Measurements from ENCODE around the gene ARMC9.
"Not testable (repeated sequence)": the region's sequence is repeated elsewhere in the genome, so short reads cannot be mapped to it uniquely, and the experiment has no call there.

Gene ARMC9

DNA sequence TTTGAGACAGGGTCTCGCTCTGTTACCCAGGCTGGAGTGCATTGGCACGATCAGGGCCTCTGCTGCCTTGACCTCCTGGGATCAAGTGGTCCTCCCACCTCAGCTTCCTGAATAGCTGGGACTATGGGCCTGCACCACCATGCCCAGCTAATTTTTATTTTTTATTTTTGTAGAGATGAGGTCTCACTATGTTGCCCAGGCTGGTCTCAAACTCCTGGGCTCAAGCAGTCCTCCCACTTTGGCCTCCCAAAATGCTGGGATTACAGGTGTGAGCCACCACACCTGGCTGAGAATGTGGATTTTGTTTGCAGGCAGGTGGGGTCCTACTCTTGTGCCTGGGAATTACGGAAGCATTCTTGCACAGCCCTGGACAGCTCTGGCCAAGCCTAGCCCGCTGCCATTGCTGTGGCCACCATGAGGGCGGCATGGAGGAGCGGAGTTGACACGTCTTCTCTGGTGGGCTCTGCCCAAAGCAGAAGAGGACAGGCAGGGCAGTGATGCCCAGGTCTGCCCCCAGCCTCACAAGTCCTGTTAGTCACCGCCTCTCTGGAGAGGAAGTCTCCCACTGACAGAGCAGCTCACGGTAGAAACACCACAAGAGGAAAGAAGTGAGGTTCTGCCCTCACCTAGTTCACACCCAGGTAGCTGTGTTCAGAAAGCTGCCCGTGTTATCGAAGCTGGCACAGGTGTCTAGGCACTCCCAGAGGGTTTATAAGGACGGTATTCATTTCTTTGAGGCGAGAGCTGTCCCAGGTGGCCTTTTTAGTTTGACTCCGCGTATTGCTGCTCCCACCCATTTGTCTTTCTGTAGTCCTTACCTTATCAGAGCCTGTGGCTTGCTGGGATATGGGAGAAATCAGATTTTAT is 46.2 kb downstream of the ARMC9 start:
- DNase-seq (ENCODE audit: low read depth): no peak

DNA sequence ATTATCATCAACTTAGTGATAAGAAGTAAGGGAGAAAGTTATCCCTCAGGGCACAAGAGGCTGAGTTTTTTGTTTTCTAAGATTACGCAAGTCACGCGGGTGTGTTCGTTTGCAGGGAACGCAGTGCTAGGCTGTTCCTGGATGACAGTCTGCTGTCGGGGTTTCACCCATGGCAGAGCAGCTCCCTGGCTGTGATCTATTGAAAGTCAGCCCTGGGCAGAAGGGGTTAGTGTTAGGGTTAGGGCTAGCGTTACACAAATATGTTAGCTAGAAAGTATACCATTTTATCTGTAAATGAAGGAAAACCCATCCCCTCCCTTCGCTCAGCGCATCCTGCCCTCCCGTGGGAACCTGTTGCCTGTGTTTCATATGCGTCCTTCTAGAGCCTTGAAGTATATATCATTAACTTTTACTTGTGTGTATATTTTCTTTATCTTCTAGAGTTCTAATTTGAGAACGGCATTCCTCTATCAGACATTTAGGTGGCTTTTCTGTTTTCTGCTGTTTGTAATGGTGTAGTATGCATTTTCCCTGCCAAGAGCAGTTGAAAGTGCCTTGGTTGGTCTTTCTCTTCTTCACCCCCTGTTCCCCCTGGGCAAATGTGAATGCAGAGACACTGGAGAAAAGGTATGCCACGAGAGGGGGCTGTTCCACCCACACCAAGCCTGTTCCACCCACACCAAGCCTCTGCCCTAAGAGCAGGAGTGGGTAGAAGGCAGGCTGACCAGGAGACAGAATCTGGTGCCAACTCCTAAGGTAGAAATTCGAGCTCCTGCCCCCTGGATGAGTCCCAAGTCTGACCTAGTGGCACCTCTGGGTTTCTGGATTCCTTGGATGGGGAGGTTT is 47.0 kb downstream of the ARMC9 start:
- DNase-seq (ENCODE audit: low read depth): no peak

DNA sequence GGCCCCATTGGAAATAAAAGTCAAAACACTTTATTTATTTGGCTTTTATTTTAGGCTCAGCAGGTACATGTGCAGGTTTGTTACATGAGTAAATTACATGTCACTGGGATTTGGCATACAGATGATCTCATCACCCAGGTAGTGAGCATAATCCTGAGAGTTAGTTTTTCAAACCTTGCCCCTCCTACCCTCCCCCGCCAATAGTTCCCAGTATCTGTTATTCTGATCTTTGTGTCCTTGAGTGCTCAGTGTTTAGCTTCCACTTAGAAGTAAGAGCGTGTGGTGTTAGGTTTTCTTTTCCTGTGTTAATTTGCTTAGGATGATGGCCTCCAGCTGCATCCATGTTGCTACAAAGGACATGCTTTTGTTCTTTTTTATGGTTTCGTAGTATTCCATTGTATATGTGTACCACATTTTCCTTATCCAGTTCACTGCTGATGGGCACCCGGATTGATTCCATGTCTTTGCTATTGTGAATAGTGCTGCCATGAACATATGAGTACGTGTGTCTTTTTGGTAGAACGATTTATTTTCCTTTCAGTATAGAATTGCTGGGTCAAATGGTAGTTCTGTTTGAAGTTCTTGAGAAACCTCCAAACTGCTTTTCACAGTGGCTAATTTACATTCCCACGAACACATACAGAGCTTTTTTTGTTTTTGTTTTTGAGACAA is 47.9 kb downstream of the ARMC9 start:
- DNase-seq (ENCODE audit: low read depth): no peak

DNA sequence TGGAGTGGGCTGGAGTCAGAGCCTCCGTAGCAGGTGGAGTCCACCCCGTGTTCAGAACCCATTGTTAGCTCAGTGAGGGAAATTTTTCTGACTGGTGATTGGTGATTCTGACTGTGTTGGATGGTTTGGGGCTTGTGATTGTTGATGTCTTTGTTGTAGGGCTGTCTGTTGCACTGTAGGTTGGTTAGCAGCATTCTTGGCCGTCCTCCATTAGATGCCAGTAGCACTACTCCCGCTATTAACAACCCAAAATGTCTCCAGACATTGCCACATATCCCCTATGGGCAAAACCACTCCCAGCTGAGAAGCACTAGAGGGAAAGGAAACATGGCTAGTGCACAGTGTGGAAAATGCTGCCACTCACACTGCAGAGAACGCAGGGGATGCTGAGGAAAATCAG is 51.7 kb downstream of the ARMC9 start:
- no peak for DNase-seq (ENCODE audit: low read depth)

DNA sequence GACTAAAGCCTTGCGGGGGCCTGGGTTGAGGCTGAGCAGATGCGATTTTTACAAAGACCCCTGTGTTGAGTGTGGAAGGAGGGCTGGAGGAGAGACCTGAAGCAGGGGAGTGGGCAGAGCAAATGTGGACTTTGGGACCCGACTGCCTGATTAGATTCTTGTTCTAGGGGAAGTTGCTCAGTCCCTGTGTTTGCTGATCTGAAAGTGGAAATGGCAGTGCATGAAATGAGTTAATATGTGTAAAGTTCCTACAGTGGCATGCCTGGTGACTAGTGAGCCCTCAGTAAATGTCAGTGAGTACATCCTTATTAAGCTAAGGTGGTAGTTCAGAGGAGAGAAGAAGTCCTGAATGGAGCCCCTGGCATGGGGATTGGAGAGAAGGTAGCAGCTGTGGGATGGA is 52.3 kb downstream of the ARMC9 start:
- DNase-seq (ENCODE audit: low read depth): no peak

DNA sequence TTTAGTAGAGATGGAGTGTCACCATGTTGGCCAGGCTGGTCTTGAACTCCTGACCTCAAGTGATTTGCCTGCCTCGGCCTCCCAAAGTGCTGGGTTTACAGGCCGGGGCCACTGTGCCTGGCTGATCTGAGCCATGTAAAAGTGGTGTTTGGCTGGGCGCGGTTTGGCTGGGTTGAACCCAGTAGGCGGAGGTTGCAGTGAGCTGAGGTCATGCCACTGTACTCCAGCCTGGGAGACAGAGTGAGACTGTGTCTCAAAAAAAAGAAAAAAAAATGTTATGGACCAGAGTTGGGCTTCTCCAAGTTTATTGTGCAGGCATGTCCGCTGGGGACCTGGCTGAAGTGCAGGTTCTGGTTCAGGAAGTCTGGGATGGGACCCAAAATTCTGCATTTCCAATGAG is 54.9 kb downstream of the ARMC9 start:
- not testable (repeated sequence) for DNase-seq (ENCODE audit: low read depth)

DNA sequence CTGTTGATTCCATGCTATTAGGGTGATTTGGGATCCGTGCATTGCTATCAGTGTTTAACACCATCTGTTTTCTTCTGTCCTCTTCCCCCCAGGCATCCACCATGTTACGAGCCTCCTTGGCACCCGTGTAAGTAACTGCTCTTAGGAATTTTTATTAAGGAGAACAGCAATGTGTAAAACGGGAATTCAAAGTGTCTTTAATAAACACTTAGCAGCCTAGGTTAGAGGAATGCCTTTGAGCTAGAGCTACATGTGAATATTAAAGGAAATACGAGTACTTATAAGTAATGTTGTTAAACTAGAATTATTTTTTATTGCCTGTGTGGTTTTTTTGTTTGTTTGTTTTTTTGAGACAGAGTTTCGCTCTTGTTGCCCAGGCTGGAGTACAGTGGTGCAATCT is 58.1 kb downstream of the ARMC9 start:
- no peak for DNase-seq (ENCODE audit: low read depth)

DNA sequence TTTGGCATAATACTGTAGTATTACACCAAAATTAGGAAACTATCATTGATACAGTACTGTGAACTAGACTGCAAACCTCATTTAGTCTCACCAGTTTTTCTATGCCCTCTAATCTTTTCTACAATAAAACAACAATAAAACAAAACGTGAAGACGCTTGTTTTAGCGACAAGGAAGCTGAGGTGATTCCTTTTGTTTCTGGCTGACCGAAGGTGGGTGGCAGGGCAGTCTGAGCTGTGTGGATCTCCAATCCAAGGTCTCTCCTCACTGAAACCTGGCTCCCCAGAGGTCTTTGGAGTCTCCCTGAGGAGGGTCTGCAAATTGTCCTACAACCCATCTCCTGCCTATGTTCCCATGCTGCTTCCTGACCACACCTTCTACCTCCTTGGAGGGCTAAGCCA is 59.3 kb downstream of the ARMC9 start:
- DNase-seq (ENCODE audit: low read depth): no peak

DNA sequence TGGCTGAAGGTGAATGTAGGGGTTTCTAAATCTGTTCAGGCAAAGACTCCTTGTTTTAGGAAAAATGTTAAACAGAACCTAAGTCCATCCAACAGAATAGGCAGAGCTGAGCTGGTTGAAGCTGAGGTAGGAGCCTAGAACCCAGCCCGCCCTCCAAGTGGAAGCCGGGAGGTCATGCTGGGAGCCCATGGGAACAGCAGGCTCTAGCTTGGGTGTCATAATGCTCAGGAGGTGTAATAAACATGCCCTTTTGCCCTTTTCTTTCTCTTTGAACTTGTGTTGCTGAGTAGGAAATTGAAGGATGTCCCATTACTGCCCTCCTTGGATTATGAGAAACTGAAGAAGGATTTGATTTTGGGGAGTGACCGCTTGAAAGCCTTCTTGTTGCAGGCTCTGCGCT is 60.3 kb downstream of the ARMC9 start:
- no peak for DNase-seq (ENCODE audit: low read depth)

DNA sequence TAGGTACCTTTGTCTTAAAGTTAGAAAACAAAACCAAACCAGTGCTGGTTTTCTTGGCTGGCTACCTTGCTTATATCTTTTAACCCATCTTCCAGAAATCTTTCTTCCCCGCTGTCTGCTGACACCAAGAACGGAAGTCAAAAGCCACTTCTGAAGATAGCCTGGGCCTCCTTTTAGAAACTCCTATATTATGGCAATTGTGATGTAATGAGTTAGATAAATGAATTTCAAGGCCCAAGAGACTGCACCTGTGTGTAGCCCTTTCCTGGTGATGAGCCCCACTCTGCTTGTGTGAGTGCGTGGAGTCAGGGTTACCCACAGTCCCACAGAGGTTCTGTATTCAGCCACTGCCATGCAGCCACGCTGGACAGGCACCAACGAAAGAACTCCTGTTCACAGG is 60.7 kb downstream of the ARMC9 start:
- DNase-seq (ENCODE audit: low read depth): no peak

DNA sequence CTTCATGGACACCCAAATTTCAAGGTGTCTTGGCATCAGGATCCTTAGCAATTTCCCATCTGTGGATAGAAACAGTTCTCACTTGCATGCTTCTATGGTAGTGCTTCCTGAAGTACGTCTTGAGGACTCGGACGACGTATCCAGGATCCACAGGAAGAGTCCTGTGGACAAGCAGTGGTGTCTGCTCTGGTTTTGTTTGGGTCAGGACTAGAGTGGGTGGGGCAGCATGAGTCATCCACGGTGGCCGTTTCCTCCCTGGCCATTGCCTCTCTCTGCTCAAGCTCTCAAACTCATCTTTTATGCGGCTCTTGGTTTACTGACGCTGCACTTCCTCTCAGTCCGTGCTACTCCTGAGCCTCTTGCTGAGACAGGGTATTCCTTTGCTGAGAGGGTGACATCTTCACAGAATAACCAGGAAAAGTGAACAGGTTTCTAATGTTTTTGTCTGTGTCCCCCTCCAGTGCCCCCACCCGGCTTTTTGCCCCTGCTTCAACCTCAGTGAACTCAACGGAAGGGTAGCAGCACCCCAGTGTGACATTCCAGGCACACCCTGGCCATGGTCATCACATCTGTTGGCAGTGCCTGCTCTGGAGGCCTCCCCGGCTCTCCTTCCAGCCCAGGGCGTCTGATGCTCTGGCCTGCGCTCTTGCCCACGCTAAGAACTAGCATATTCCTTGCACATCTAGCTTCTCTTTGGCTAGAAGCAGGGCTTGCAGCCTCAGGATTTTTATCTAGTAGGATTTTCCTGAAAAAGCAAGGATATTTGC is 62.2 kb downstream of the ARMC9 start:
- DNase-seq (ENCODE audit: low read depth): no peak

DNA sequence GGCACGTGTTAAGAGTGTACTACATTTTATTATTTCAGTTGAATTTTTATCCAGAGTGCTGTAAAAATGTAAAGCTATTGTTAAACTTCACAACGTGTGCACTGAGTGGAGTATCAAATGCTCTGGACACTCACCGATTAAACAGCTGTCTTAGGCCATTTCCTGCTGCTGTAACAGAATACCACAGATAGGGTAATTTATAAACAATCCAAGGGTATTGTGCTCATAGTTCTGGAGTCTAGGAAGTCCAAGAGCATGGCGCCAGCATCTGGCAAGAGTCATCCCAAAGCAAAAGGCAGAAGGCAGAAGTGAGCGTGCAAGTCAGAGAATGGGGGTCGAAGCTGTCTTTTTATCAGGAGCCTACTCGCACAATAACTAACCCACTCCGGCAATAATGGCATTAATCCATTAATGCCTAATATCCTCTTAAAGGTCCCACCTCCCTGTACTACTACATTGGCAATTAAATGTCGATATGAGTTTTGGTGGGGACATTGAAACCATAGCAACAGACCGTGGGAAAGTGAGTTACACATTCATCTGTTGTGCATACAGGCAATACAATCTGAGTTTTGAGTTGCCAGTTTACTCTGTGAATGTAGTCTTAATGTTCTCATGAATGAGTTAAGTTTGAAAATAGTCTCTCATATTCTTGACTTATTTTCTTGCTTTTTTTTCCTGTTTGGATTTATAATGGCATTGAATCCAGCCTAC is 64.8 kb downstream of the ARMC9 start:
- no peak for DNase-seq (ENCODE audit: low read depth)

DNA sequence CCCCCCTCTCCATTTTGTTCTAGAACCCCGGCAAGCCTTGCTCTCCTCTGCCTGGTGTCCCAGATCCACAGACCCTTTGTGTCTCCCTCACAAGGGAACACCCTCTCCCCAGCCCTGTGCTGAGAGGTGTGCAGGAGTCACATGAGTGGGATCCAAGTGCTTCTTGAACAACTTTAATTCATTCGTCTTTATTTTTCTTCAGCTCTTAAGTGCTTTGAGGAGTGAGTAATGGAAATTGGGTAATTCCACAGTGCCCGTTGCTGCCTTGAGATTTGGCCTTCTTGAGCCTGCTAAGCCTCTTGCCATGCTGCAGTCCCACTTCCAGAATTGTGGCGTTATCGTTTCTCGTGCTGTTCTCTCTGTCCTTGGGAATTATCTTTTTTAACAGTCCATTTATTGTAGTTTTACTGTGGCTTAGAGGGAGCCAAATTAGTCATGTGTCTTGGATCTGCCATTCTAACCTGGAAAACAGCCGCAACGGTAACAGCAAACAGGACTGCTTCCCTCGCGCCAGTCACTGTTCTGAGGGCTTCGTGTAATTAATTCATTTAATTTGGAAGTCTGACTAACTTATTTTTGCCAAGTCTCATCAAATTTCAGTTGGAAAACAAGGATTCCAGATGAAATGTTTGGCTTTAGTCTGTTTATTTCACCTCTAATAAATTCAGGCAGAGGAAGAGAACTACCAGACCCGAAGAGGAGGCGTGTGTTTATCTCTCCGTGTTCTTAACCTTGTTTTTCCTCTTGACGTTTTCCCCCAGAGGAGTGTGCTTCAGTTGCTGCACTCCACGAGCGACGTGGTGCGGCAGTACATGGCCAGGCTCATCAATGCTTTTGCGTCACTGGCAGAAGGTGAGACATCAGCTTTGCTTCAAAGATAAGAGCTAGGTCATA is 72.0 kb downstream of the ARMC9 start:
- DNase-seq (ENCODE audit: low read depth): no peak

DNA sequence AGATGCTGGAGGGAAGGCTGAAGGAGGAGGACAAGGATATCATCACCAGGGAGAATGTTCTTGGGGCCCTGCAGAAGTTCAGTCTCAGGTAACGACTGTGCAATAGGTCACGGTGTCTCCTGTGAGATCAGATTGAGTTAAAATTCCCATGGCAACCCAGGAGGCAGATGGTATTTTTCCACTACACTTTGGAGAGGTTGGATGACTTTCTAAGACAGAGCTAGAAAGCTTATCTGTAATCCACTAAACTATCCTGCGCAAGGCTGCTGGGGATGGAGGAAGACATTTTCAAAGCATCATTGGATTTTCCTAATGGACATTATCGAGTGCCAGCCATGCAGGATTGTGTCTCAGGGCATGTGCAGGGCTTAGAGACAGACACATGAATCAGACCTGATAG is 74.6 kb downstream of the ARMC9 start:
- DNase-seq (ENCODE audit: low read depth): no peak

DNA sequence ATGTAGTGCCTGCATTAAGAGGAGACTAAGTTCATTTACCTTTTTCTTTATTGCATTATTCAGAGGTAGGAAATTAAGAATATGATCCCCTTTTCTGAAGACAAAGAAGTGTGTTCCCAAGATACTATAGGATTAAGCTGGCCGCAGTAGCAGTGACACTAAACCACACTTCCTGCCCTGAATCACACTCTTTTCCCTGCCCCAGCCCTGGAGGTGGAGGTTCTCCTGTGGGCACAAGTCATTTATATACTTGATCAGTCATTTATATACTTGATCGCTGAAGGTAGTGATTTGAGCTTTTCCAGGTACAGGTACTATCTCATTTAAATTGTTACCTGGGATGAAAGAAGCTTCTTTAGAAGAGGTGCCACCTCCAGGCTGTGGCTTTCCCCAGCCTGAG is 78.6 kb downstream of the ARMC9 start:
- no peak for DNase-seq (ENCODE audit: low read depth)

DNA sequence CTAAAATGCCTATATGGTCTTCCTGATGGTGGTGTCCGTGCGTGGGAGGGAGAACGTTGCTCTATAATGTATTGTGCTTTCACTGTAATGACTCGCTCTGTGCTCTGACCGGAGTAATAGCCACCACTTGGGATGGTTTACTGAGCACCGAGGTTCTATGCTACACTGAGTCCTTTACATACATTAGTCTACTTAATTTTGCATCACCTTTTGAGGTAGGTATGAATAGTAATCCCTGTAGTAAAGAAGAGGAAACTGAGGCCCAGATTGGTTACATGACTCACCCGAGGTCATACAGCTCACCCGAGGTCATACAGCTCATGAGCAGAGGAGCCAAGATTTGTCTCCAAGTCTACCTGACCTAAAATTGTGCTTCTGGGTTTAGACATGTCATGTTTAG is 79.5 kb downstream of the ARMC9 start:
- DNase-seq (ENCODE audit: low read depth): no peak

DNA sequence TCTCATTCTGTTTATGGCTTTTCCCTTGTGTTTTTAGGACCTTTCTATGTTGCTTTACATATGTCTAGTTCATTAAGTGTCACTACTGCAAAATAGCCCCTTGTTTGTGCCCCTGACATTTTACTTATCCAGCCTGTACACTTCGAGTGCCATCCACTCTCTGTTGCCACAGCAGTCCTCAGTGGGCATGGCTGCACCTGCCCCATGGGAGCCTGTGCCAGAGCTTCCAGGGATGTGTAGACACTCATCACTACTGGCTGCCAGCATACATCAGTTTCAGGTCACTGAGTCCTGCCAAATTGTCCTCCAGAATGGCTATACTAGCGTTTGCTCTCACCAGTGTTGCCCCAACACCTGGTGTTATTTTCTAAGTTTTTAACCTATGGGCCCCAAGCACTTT is 80.4 kb downstream of the ARMC9 start:
- no peak for DNase-seq (ENCODE audit: low read depth)

DNA sequence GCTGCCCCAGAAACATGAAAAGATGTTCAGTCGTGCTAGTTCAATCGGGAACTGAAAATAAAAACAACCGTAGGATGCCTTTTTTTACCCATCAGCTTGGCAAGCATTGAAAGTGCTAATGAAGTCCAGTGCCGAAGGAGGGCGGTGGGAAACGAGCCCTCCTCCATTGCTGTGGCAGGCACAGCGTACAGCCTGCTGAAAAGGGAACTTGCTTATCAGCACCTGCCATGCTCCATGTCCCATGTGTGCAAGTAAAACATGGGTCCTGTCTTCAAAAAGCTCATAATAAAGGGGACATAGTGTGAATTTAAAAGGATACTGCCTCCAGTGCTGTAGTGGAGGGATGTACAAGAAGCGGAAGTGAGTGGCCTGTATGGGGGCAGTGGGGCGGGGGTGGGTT is 82.4 kb downstream of the ARMC9 start:
- peak; percentile 45 for DNase-seq (ENCODE audit: low read depth)

DNA sequence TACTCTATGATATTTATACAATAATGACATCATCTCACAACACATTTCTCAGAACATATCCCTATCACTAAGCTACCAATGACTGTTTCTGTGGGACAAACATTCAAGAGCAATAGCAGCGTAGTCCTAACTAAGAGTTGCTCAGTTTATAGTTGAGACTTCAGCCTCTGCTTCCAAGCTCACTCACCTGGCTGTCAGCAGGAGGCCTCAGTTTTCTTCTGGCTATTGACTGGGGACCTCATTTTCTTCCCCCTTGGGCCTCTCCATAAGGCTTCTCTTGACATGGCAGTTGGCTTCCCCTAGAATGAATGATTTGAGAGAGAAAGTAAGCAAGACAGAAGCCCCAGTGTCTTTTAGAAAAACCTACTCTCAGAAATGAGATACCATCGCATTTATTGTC is 85.9 kb downstream of the ARMC9 start:
- DNase-seq (ENCODE audit: low read depth): no peak

DNA sequence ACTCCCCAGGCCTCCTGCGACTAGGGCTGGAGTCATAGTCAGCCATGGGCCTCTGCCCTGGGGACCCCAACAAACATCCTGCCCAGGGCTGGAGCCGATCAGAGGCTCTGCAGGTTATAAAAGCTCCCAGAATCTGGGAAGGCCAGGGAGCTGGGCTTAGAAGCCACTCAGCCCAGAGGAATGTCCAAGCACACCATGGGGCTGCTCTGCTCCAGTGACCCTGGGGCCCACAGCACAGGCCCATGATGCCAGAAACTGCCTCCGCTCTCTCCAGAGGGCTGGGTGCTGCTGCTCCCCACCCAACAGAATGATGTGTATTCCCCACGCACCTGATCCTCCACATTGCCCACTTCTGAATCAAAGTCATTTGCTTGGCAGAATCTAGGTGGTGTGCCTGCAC is 88.5 kb downstream of the ARMC9 start:
- no peak for DNase-seq (ENCODE audit: low read depth)

Data from CMK (cell line).